MM.1S (cell line): ENCODE data around the gene DPY19L3.

ENCODE experiments used
- DNase-seq: peaks from one replicate; pipeline ENCODE4 v3.0.0-alpha.2; 2015
- H2AFZ ChIP-seq: fragments of 300-600 bp; sonication (generic); 2 replicates; pipeline ENCODE4 v1.6.0; 2016; ENCODE audit warnings: antibody characterized with exemption, low read length
- H3F3A ChIP-seq: fragments of 300-600 bp; sonication (generic); 2 replicates; pipeline ENCODE4 v1.6.1; 2016; ENCODE audit warnings: mild to moderate bottlenecking, antibody characterized with exemption, low read length, moderate library complexity, mixed read lengths; ENCODE audit not compliant: insufficient read depth
- H3K27ac ChIP-seq: fragments of 300-600 bp; sonication (generic); 2 replicates; pipeline ENCODE4 v1.5.1; 2016; ENCODE audit warnings: mild to moderate bottlenecking, low read length
- H3K27me3 ChIP-seq: fragments of 300-600 bp; sonication (generic); replicated peaks from 2 replicates; pipeline ENCODE4 v1.6.0; 2016; ENCODE audit warnings: low read length; ENCODE audit not compliant: insufficient read depth
- H3K36me3 ChIP-seq: fragments of 300-600 bp; sonication (generic); replicated peaks from 2 replicates; pipeline ENCODE4 v1.6.1; 2016; ENCODE audit warnings: mild to moderate bottlenecking, low read length, mixed read lengths; ENCODE audit not compliant: insufficient read depth
- H3K4me1 ChIP-seq: fragments of 300-600 bp; sonication (generic); 2 replicates; pipeline ENCODE4 v1.6.1; 2016; ENCODE audit warnings: low read length, mixed read lengths
- H3K4me2 ChIP-seq: fragments of 300-600 bp; sonication (generic); 2 replicates; pipeline ENCODE4 v1.6.0; 2016; ENCODE audit warnings: low read depth, low read length
- H3K4me3 ChIP-seq: fragments of 300-600 bp; sonication (generic); 2 replicates; pipeline ENCODE4 v1.5.1; 2016; ENCODE audit warnings: low read length, mixed read lengths
- H3K79me2 ChIP-seq: fragments of 300-600 bp; sonication (generic); 2 replicates; pipeline ENCODE4 v1.6.1; 2016; ENCODE audit warnings: mixed run types, low read length, mixed read lengths
- H3K9ac ChIP-seq: fragments of 300-600 bp; sonication (generic); 2 replicates; pipeline ENCODE4 v1.6.1; 2016; ENCODE audit warnings: low read length, mixed read lengths
- H3K9me2 ChIP-seq: fragments of 300-600 bp; sonication (generic); replicated peaks from 2 replicates; pipeline ENCODE4 v1.6.1; 2016; ENCODE audit warnings: mild to moderate bottlenecking, low read length, mixed read lengths; ENCODE audit not compliant: insufficient read depth
- H3K9me3 ChIP-seq: fragments of 300-600 bp; sonication (generic); replicated peaks from 2 replicates; pipeline ENCODE4 v1.6.1; 2016; ENCODE audit warnings: mild to moderate bottlenecking, low read length, mixed read lengths; ENCODE audit not compliant: insufficient read depth
- H4K20me1 ChIP-seq: fragments of 300-600 bp; sonication (generic); 2 replicates; pipeline ENCODE4 v1.6.1; 2016; ENCODE audit warnings: mild to moderate bottlenecking, low read length, moderate library complexity, mixed read lengths; ENCODE audit not compliant: insufficient read depth
- CTCF ChIP-seq: fragments of 300-600 bp; sonication (generic); IDR thresholded peaks from 2 replicates; pipeline ENCODE4 v1.5.1; 2016; ENCODE audit warnings: antibody characterized with exemption, low read length, mixed read lengths
- EZH2 ChIP-seq: fragments of 300-600 bp; sonication (generic); optimal IDR thresholded peaks from 2 replicates; pipeline ENCODE3; 2017; ENCODE audit warnings: low read depth, mild to moderate bottlenecking, antibody characterized with exemption, low read length, mixed read lengths
- EZH2phosphoT487 ChIP-seq: fragments of 300-600 bp; sonication (generic); IDR thresholded peaks from 2 replicates; pipeline ENCODE4 v1.6.1; 2018; ENCODE audit warnings: antibody characterized with exemption, low read length

DPY19L3 gene

DNA sequence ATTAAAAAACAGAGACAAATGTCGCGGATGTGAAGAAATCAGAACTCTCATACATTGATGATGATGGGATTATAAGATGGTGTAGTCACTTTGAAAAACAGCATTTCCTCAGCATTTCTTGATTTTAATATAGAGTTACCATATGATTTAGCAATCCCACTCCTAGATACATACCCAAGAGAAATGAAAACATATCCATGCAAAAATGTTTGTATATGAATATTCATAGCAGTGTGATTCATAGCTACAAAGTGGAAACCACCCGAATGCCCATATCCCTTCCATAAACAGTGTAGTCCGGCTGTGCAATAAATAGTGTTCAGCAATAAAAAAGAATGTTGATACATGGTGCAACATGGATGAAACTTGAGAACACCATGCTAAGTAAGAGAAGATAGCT is 44.6 kb downstream of the DPY19L3 start:
- no peaks in the 10 kb centered on the region for H3K27me3 ChIP-seq
- H4K20me1 ChIP-seq, result no peaks in the 10 kb centered on the region
- H3K36me3 ChIP-seq, result no peaks in the 10 kb centered on the region
- no peak overlapping the region for H2AFZ ChIP-seq
- no peaks in the 10 kb centered on the region for H3K4me1 ChIP-seq
- TF ChIP-seq CTCF, result no peak
- TF ChIP-seq EZH2phosphoT487, result no peak
- no peak for TF ChIP-seq EZH2
- no peak overlapping the region for H3K4me3 ChIP-seq
- H3K9me2 ChIP-seq, result no peaks in the 10 kb centered on the region
- no peak for DNase-seq
- no peaks in the 10 kb centered on the region for H3K9me3 ChIP-seq
- no peaks in the 10 kb centered on the region for H3F3A ChIP-seq
- H3K4me2 ChIP-seq, result no peak overlapping the region
- H3K9ac ChIP-seq, result no peak overlapping the region
- H3K79me2 ChIP-seq, result no peaks in the 10 kb centered on the region
- H3K27ac ChIP-seq, result no peak overlapping the region

DNA sequence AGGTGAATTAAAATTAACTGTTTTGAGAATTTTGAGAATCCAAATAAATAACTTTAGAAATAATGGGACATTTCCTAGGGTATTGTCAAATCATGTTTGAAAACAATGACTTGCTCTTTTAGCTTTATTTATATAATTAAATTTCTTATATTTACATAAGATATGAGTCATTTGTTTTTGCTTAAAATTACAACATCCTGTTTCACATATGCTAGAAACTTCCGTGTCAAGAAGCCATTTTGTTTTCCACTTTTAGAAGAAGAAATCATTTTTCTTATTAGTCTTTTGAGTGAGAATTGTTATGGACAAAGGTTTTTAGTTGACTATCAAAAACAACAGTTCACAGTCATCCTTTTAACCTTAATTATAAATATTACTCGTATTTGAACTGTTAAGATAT is 48.2 kb downstream of the DPY19L3 start:
- Histone ChIP-seq H3K36me3 (no peaks in the 10 kb centered on the region), H3K9me3 (no peaks in the 10 kb centered on the region), H3F3A (peaks cover 14% of the 10 kb centered on the region), H3K9me2 (no peaks in the 10 kb centered on the region), H3K27me3 (no peaks in the 10 kb centered on the region), H3K27ac (no peak overlapping the region), H3K4me1 (peaks cover 15% of the 10 kb centered on the region), H4K20me1 (no peaks in the 10 kb centered on the region), H2AFZ (no peak overlapping the region), H3K4me2 (no peak overlapping the region), H3K4me3 (no peak overlapping the region), H3K9ac (no peak overlapping the region), H3K79me2 (no peaks in the 10 kb centered on the region)
- TF ChIP-seq CTCF (no peak), EZH2 (no peak)
- no peak for DNase-seq

DNA sequence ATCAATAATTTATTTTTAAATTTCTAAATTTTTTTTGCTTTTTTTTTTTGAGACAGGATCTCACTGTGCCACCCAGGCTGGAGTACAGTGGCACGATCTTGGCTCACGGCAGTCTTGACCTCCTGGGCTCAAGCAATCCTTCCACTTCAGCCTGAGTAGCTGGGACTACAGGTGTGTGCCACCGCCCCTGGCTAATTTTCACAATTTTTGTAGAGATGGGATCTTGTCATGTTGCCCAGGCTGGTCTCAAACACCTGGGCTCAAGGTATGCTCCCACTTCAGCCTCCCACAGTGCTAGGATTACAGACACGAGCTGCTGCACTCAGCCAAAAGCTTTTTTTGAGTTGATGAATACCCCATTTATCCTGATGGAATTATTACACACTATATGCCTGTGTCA is 50.8 kb downstream of the DPY19L3 start:
- Histone ChIP-seq H3K36me3 (no peaks in the 10 kb centered on the region), H3K27me3 (no peaks in the 10 kb centered on the region), H3K79me2 (no peaks in the 10 kb centered on the region), H3K4me1 (peaks cover 25% of the 10 kb centered on the region), H3K9ac (no peak overlapping the region), H3K4me2 (no peak overlapping the region), H4K20me1 (no peaks in the 10 kb centered on the region), H3F3A (peaks cover 14% of the 10 kb centered on the region), H3K27ac (no peak overlapping the region), H3K9me3 (no peaks in the 10 kb centered on the region), H2AFZ (no peak overlapping the region), H3K4me3 (no peak overlapping the region), H3K9me2 (no peaks in the 10 kb centered on the region)
- no peak for DNase-seq
- no peak for TF ChIP-seq EZH2phosphoT487
- TF ChIP-seq EZH2, result no peak
- TF ChIP-seq CTCF, result no peak
